ENCODE data around the gene ASGR2.

DNA sequence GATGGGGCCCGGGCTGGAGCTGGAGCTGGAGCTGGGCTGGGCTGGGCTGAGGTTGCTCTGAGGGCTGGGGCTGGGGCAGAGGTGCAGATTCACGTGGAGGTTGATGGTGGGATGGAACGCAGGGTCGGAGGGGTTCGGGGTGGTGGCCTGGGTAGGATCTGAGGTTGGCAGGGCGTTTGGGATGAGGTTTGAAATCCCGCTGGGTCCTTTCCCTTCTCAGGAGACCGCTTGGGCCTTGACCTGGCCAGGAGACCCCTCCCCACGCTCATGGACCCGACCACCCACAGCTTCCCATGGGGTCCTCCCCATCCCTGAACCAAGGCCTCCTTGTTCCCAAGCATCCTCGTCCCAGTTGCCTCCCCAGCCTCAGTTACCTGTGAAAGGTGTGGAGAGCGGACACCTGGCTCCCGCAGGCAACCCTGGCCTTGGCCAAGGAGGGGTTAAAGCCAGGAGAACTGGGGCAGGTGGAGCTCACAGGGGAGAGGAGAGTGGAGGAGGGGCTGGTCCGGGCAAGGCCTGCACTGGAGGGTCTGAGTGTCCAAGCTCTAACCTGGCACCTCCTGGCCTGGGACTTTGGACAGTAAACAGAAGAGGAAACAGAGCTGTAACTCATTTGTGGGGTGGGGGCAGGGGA lies at the start of gene ASGR2:
- TF ChIP-seq CTCF (IDR thresholded peaks at IDR 0.05) (no peak), POLR2A (IDR thresholded peaks at IDR 0.05) (no peak)
